Midbrain (tissue), 1 donor: ENCODE data around the gene MMP11.
"Not testable (repeated sequence)": the region's sequence is repeated elsewhere in the genome, so short reads cannot be mapped to it uniquely, and the experiment has no call there.

ENCODE experiments used
- DNase-seq: peaks from one replicate; lab custom pipeline; 2025; lab: John Stamatoyannopoulos, UW

MMP11 gene

GRCh38 chr22:23772649-23773473 is at the start of gene MMP11:
Gene MMP11, plus strand, starts transcription at chr22:23772849. Its CDS starts 22 bp downstream, at chr22:23772871.
- no peak for DNase-seq

- DNase-seq = not testable (repeated sequence)
Measured at GRCh38 chr22:23728108-23728507, 44.5 kb upstream of the MMP11 start.

- DNase-seq = no peak
Measured at GRCh38 chr22:23737696-23738095, 35.0 kb upstream of the MMP11 start.

- no peak for DNase-seq
Measured at GRCh38 chr22:23742505-23743264, 30.0 kb upstream of the MMP11 start.

- no peak for DNase-seq
Measured at GRCh38 chr22:23743303-23743705, 29.3 kb upstream of the MMP11 start.

GRCh38 chr22:23744001-23744400 is 28.6 kb upstream of the MMP11 start:
- no peak for DNase-seq

GRCh38 chr22:23744485-23744884 is 28.2 kb upstream of the MMP11 start:
- no peak for DNase-seq

GRCh38 chr22:23745791-23746190 is 26.9 kb upstream of the MMP11 start:
- DNase-seq = no peak

GRCh38 chr22:23749841-23750301 is 22.8 kb upstream of the MMP11 start:
- no peak for DNase-seq

- DNase-seq = no peak
Measured at GRCh38 chr22:23750367-23750713, 22.3 kb upstream of the MMP11 start.

GRCh38 chr22:23750714-23751440 is 21.8 kb upstream of the MMP11 start, which contains the start of gene ZNF70:
Gene ZNF70, minus strand, starts transcription at chr22:23751112. Its CDS starts 5,972 bp downstream, at chr22:23745140.
- peak; percentile 78 for DNase-seq

- no peak for DNase-seq
Measured at GRCh38 chr22:23751441-23751996, 21.1 kb upstream of the MMP11 start.

GRCh38 chr22:23752090-23752691 is 20.5 kb upstream of the MMP11 start:
- DNase-seq = no peak

- DNase-seq = no peak
Measured at GRCh38 chr22:23752750-23753149, 19.9 kb upstream of the MMP11 start.

- DNase-seq = no peak
Measured at GRCh38 chr22:23753385-23753784, 19.3 kb upstream of the MMP11 start.

- DNase-seq = no peak
Measured at GRCh38 chr22:23754220-23754919, 18.3 kb upstream of the MMP11 start, which contains the start of gene VPREB3. Gene VPREB3, minus strand, starts transcription at chr22:23754425. Its CDS starts 62 bp downstream, at chr22:23754363.

- DNase-seq = peak; percentile 57
Measured at GRCh38 chr22:23754980-23755636, 17.5 kb upstream of the MMP11 start.

GRCh38 chr22:23755711-23756110 is 16.9 kb upstream of the MMP11 start:
- no peak for DNase-seq

- no peak for DNase-seq
Measured at GRCh38 chr22:23756891-23757290, 15.8 kb upstream of the MMP11 start.

- no peak for DNase-seq
Measured at GRCh38 chr22:23759566-23759965, 13.1 kb upstream of the MMP11 start.
